Erythroblast (primary cell): Measurements from ENCODE around the gene POLR3E.

ENCODE experiments used
- GATA1 ChIP-seq: IDR thresholded peaks from 2 replicates; pipeline ENCODE4 v1.6.1; 2011; ENCODE audit warnings: low read depth, mild to moderate bottlenecking, control low read depth, low read length, moderate library complexity
- POLR2A ChIP-seq: IDR thresholded peaks from 2 replicates; pipeline ENCODE4 v1.6.1; 2011; ENCODE audit warnings: mild to moderate bottlenecking, low read length

- TF ChIP-seq POLR2A (no peak), GATA1 (no peak)
These were observed 20.4 kb downstream of the POLR3E start for GRCh38 chr16:22317625-22318024.
